OCI-LY3 (cell line): Measurements from ENCODE around the gene DOCK1.

Experiments used
- EZH2phosphoT487 ChIP-seq: fragments of 200-600 bp; shearing (Covaris generic); IDR thresholded peaks from 2 replicates; pipeline ENCODE4 v1.6.1; 2018; ENCODE audit warnings: antibody characterized with exemption, mixed run types, low read depth
- TF ChIP-seq, protein P1 (sequence below): fragments of 200-600, 300-600 bp; sonication (generic); IDR thresholded peaks from 2 replicates; pipeline ENCODE4 v1.5.1; 2014; ENCODE audit warnings: antibody characterized with exemption, low read length, low read depth

DNA sequence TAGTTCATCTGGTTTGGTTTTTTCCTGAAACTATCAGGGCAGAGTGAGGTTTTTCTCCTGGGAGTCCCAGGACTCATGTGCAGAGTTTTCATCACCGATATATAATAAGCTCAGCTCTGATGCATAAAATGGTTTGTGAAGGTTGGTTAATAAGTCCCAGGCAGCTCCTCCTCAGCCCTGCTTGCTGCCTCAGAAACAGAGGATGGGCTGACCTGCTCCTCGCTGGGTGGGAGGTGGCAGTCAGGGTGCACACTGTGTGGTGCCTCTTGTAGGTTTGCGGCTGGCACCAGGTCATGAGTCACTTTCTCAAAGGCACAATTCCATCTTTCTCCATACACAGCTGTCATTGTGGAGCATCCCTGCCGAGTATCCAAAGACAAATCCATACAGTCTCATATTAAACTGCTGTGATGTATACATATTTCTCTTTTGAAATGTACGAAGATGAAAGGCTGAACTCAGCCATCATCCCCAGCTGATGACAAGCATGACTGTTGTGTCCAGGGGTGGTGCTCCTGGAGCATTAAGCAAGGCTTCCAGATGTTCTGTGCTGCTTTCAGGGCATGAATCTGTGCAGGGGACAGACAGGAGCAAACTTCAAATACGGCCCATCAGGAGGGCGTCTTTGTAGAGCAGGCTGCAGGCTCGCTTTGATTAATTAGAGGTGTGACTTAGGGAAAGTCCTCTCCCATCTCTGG lies 518.1 kb downstream of the DOCK1 start:
- TF ChIP-seq, protein P1, sequence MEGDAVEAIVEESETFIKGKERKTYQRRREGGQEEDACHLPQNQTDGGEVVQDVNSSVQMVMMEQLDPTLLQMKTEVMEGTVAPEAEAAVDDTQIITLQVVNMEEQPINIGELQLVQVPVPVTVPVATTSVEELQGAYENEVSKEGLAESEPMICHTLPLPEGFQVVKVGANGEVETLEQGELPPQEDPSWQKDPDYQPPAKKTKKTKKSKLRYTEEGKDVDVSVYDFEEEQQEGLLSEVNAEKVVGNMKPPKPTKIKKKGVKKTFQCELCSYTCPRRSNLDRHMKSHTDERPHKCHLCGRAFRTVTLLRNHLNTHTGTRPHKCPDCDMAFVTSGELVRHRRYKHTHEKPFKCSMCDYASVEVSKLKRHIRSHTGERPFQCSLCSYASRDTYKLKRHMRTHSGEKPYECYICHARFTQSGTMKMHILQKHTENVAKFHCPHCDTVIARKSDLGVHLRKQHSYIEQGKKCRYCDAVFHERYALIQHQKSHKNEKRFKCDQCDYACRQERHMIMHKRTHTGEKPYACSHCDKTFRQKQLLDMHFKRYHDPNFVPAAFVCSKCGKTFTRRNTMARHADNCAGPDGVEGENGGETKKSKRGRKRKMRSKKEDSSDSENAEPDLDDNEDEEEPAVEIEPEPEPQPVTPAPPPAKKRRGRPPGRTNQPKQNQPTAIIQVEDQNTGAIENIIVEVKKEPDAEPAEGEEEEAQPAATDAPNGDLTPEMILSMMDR: no peak
- no peak for TF ChIP-seq EZH2phosphoT487
